ENCODE results near the gene PTPRJ.

GRCh38 chr11:48029681-48030290 is 49.4 kb downstream of the PTPRJ start:
- TF ChIP-seq POLR2AphosphoS5 (IDR thresholded peaks at IDR 0.05) (no peak), SMC3 (conservative IDR thresholded peaks at IDR 0.05; ENCODE audit: poor library complexity) (no peak), CTCF (IDR thresholded peaks at IDR 0.05; ENCODE audit: poor library complexity, severe bottlenecking) (no peak), EP300 (conservative IDR thresholded peaks at IDR 0.05; ENCODE audit: poor library complexity, severe bottlenecking) (no peak), EZH2 (IDR thresholded peaks at IDR 0.05; ENCODE audit: borderline replicate concordance, insufficient read depth, low read length, poor library complexity, severe bottlenecking) (no peak)
